DND-41 (cell line): Measurements from ENCODE around the gene CREBBP.

ENCODE experiments used
- EZH2 ChIP-seq: IDR thresholded peaks from 3 replicates; pipeline ENCODE4 v1.6.1; 2012; ENCODE audit warnings: borderline replicate concordance, low read depth, mild to moderate bottlenecking, moderate library complexity, low read length, inconsistent platforms; ENCODE audit not compliant: severe bottlenecking
- TF ChIP-seq, protein P1 (sequence below): IDR thresholded peaks from 2 replicates; pipeline ENCODE4 v1.5.1; 2012; ENCODE audit warnings: borderline replicate concordance, low read length, moderate library complexity, mild to moderate bottlenecking; ENCODE audit not compliant: poor library complexity, severe bottlenecking; ENCODE audit errors: extremely low read depth

DNA sequence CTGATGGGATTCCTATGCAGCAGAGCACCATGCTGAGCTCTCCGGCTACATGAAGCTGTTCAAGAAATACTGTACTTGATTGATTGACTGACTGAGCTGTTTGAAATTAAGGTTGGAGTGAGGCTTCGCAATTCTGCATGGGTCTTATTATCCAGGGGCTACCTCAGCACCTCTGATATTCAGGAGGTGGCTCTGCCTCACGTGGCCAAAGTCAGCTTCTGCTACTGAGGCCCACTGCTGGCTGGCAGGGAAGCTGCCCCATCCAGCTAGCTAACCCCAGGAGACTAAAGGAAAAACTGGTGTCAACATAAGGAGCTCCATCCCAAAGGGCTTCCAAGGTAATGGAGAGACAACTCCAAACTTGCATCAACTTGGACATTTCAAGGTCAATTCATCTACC lies 97.0 kb downstream of the CREBBP start:
- TF ChIP-seq, protein P1, sequence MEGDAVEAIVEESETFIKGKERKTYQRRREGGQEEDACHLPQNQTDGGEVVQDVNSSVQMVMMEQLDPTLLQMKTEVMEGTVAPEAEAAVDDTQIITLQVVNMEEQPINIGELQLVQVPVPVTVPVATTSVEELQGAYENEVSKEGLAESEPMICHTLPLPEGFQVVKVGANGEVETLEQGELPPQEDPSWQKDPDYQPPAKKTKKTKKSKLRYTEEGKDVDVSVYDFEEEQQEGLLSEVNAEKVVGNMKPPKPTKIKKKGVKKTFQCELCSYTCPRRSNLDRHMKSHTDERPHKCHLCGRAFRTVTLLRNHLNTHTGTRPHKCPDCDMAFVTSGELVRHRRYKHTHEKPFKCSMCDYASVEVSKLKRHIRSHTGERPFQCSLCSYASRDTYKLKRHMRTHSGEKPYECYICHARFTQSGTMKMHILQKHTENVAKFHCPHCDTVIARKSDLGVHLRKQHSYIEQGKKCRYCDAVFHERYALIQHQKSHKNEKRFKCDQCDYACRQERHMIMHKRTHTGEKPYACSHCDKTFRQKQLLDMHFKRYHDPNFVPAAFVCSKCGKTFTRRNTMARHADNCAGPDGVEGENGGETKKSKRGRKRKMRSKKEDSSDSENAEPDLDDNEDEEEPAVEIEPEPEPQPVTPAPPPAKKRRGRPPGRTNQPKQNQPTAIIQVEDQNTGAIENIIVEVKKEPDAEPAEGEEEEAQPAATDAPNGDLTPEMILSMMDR = no peak
- TF ChIP-seq EZH2 = no peak
